Stimulated activated CD8-positive, alpha-beta memory T cell treated with anti-CD3 and anti-CD28 coated beads, Interleukin-12 subunit alpha, Interleukin-12 subunit beta, amount 100 ng/mL, for 4 hours (primary cell): Measurements from ENCODE around the gene CLCNKA.
"Not testable (repeated sequence)": the region's sequence is repeated elsewhere in the genome, so short reads cannot be mapped to it uniquely, and the experiment has no call there.

Experiments
- DNase-seq: peaks from one replicate; pipeline ENCODE4 v3.0.0-alpha.2; 2020; ENCODE audit warnings: low read depth

Gene CLCNKA

GRCh38 chr1:16021681-16022080 is at the start of gene CLCNKA:
Gene CLCNKA, plus strand, starts transcription at chr1:16022036. Its CDS starts 584 bp downstream, at chr1:16022620.
- no peak for DNase-seq

- DNase-seq, result no peak
Measured at GRCh38 chr1:15972409-15972808, 49.4 kb upstream of the CLCNKA start.

DNA sequence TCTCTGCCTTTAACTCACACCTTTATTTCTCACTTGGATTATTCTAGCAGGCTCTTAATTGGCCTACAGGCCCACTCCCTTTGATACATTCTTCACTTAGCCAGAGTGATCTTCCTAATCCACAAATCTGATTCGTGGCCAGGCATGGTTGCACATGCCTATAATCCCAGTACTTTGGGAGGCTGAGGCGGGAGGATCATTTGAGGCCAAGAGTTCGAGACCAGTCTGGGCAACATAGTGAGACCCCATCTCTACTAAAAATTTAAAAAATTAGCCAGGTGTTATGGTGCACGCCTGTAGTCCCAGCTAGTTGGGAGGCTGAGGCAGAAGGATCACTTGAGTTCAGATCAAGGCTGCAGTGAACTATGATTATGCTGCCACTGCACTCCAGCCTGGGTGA is 48.1 kb upstream of the CLCNKA start:
- DNase-seq, result no peak

- DNase-seq, result no peak
Measured at GRCh38 chr1:15974855-15975254, 47.0 kb upstream of the CLCNKA start.

- peak; percentile 87 for DNase-seq
Measured at GRCh38 chr1:15975358-15975804, 46.5 kb upstream of the CLCNKA start.

DNA sequence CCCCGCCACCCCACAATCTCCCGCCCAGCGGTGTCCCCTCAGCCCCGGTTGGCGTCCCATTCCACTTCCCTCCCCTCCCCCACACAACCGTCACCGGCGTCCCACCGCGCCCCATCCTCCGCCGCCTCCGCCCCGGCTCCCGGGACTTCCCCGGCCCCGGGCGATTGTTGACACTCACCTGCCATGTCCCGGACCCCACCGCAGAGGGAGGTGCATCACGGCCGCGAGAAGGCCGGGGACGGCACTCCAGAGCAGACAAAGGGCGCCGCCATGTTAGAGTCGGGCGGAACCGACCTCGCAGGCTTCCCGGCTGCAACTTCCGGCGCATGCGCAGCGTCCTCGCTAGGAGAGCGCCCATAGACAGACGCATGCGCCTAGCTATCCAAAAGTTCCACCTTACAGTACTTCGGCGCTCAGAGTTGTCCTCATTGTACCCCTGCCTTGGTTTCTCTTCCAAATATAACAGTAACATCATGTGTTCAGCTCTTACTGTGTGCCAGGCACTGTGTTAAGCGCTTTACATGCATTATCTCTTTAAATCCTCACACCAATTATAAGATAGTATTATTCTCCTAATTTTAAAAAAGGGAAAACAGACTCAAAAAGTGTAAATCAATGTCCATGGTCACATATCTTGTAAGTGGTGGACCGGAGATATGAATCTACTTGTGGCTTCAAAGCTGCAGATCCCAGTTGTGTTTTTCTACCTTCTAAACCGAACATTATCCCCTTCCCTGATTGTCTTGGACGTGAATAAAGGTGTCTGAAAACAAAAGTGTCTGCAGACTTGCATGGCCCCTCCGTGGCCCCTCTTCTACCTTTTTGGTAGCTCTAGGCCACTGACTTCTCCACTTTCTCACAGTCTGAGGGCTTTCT is 45.8 kb upstream of the CLCNKA start, which contains the start of gene ZBTB17:
ZBTB17 (minus strand) TSS at position 297 of the 876 bp plus-strand sequence. CDS start 27,606 bp downstream, outside the sequence.
- peak; percentile 95 for DNase-seq

- not testable (repeated sequence) for DNase-seq
Measured at GRCh38 chr1:15977947-15978346, 43.9 kb upstream of the CLCNKA start.

GRCh38 chr1:15981679-15982078 is 40.2 kb upstream of the CLCNKA start:
- DNase-seq, result no peak

DNA sequence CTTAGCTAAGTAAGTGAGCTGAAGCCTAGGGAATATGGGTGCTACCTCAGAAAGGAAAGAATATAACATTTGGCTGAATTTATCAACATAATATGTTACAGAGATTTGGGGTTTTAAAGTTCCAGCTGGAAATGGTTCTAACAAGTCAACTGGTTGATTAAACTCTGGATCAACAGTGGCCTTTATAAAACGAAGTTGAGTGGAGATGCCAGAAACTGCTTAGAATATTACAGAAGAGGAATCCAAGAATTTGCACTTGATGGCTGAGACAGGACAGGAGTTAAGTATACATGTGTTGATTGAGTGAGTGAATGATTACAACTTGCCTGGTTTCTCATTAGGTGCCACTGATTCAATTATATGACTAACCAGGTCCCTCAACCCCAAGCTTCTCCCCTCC is 38.6 kb upstream of the CLCNKA start:
- no peak for DNase-seq

GRCh38 chr1:15985611-15986297 is 36.1 kb upstream of the CLCNKA start:
- no peak for DNase-seq

GRCh38 chr1:15988856-15989736 is 32.7 kb upstream of the CLCNKA start:
- no peak for DNase-seq

GRCh38 chr1:15989776-15990175 is 32.1 kb upstream of the CLCNKA start:
- no peak for DNase-seq

DNA sequence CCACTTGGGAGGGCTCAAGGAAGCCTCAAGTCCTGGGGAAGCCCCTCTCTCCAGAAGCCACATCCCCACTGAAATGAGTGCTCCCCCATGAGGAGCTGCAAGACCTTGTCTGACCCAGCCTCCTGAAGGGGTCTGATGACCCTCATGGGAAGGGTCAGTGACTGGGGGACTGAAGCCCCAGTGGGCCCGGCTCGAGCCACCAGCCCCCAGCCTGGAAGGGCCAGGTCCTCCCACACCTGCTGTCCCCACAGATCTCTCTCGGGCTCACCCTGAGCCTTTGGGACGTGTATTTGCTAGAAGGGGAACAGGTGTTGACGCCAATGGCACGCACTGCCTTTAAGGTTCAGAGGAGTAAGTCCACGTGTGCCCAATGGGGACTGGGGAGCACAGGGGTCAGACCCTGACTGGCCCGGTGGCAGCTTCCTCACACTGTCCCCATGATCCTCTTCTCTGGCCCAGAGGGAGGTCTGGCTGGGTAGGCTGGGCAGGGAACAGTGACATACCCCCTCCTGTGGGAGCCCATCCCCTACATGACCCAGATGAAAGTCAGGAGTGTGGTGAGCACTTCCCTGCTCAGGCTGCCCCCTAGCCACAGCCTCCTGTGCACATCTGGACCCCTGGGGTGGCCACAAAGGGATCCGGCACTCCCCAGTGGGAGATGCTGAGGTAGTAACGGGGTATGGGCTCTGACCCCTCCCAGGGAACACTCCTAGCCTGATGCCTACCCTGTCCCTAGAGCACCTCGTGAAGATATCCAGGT is 30.2 kb upstream of the CLCNKA start:
- DNase-seq, result no peak

DNA sequence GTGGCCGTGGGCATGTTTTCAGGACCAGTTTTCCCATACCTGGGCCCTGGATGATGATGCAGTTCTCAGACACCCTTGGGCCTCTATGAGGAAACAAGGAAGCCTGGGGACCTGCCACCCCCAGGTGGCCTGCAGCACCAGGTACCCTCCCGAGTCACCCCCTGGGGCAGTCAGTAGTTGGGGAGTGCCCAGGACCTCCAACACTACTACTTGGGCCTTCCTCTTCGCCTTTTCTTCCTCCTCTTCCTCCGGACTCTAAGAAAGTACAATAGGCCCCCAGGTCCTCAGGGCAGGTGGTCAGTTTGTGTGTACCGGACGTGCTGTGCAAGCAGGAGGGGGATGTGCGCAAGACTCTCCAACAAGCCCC is 29.7 kb upstream of the CLCNKA start:
- DNase-seq, result no peak

DNA sequence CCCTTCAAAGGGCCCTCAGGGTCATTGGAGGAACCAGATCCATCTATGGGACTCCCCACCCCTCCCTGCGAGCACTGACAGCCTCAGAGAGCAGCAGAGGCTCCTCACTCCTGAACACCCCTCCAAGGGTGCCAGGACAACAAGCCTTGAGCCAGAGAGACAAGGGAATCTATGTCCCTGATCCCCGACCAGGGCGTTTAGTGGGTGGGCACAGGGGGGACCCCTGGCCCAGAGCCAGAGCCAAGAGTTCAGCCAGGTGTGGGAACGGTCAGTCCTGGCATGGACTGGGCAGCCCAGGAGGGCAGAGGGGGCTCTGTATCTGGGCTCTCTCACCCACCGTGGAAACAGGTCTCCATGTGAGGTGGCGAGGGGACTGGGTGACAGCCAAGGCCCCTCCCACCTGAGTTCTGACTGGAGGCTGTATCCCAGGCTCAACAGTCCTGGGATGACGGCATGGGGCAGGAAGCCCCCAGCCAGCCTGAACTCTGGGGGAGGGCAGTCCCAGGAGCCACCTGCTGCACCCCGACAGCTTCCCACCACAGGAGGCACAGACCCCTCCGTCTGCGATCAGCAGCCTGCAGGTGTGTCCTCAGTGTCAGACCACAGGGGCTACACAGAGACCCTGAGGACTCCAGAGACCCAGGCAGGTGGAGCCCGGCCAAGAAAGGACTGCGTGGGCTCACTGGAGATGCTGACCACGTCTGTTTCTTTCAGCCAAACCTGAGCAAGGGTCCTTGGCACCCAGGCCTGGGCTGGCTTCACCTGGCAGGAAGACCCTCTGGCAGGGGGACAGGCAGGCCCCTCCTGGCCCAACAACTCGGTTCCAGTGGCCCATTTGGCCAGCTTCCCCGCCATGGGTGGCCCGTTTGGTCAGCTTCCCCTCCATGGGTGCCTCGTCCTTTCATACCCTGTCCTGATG is 29.0 kb upstream of the CLCNKA start:
- no peak for DNase-seq

DNA sequence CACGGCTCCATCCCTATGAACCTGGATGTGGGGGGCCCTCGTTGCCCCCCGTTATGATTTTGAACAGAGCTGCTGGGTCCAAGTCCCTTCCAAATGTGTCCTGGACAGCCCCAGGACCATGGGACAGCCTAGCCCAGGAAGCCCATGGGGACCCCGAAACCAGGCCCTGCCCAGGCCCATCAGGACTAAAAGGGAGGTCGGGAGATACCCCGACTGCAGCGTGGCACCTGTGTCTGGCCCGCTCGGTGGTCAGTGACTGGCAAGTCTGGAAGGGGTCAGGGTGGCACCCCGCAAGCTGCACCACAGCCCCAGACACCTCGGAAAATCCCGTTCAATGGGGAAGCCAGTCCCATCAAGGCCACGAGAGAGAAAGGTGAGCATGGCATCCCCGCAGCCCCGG is 28.2 kb upstream of the CLCNKA start:
- no peak for DNase-seq

- DNase-seq, result no peak
Measured at GRCh38 chr1:15994081-15994480, 27.8 kb upstream of the CLCNKA start.

- DNase-seq, result peak; percentile 26
Measured at GRCh38 chr1:15994590-15995351, 27.1 kb upstream of the CLCNKA start.

GRCh38 chr1:15997076-15997585 is 24.7 kb upstream of the CLCNKA start:
- no peak for DNase-seq
